ENCODE data around the gene F2.

GRCh38 chr11:46759196-46759595 lies 40.2 kb downstream of the F2 start:
- TF ChIP-seq EZH2 (IDR thresholded peaks at IDR 0.05; ENCODE audit: insufficient read depth, poor library complexity, severe bottlenecking) (no peak), EZH2phosphoT487 (IDR thresholded peaks at IDR 0.05; ENCODE audit: insufficient read depth, low read depth) (no peak)
